Neural progenitor cell (in vitro differentiated cells): Measurements from ENCODE around the gene PCSK2.

Experiments
- EZH2 ChIP-seq: fragments of 200-600 bp; sonication (generic); IDR thresholded peaks from 2 replicates; pipeline ENCODE4 v1.6.1; 2017; ENCODE audit warnings: antibody characterized with exemption, mild to moderate bottlenecking, moderate library complexity
- EZH2phosphoT487 ChIP-seq: fragments of 200-600 bp; sonication (generic); IDR thresholded peaks from 2 replicates; pipeline ENCODE4 v1.6.1; 2017; ENCODE audit warnings: antibody characterized with exemption
- TF ChIP-seq, protein P1 (sequence below): fragments of 200-600 bp; sonication (generic); IDR thresholded peaks from 2 replicates; pipeline ENCODE4 v1.5.1; 2017; ENCODE audit warnings: antibody characterized with exemption, mild to moderate bottlenecking

DNA sequence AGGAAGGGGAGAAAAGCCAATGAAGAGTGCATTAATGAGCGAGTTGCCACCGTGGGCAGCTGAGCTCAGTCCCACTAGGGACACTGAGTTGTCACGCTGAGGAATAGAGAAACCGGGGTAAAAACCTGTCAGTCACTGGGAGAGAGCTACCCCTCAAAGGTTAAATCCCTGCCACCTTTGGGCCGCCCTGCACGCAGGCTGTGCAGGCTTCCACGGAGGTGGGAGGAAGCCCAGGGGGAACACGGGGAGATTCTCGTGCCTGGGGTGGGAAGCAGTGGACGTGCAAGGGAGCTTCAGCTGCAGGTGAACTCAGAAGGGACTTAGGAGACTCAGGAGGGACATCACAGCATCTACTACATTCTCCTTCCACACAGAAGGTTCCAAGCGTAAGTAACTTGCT is 253.9 kb downstream of the PCSK2 start:
- TF ChIP-seq, protein P1, sequence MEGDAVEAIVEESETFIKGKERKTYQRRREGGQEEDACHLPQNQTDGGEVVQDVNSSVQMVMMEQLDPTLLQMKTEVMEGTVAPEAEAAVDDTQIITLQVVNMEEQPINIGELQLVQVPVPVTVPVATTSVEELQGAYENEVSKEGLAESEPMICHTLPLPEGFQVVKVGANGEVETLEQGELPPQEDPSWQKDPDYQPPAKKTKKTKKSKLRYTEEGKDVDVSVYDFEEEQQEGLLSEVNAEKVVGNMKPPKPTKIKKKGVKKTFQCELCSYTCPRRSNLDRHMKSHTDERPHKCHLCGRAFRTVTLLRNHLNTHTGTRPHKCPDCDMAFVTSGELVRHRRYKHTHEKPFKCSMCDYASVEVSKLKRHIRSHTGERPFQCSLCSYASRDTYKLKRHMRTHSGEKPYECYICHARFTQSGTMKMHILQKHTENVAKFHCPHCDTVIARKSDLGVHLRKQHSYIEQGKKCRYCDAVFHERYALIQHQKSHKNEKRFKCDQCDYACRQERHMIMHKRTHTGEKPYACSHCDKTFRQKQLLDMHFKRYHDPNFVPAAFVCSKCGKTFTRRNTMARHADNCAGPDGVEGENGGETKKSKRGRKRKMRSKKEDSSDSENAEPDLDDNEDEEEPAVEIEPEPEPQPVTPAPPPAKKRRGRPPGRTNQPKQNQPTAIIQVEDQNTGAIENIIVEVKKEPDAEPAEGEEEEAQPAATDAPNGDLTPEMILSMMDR: no peak
- TF ChIP-seq EZH2: no peak
- TF ChIP-seq EZH2phosphoT487: no peak
